AG08395 (cell line): ENCODE measurements around the gene PKDCC.

ENCODE experiments used
- DNase-seq: peaks from one replicate; pipeline ENCODE4 v3.0.0; 2012; ENCODE audit warnings: mixed read lengths, low spot score

PKDCC gene

GRCh38 chr2:42105330-42106256 lies 57.8 kb downstream of the PKDCC start:
- DNase-seq: no peak

GRCh38 chr2:42106257-42106816 lies 58.5 kb downstream of the PKDCC start:
- no peak for DNase-seq

GRCh38 chr2:42107249-42108042 lies 59.6 kb downstream of the PKDCC start:
- no peak for DNase-seq
